Tibial nerve (tissue), 4 donors: ENCODE measurements around the gene TNIP2. TPM values are rescaled to one million over a fixed set of nuclear protein-coding genes. Genes with fewer than 3 reads are reported as not detected.

ENCODE experiments used
- DNase-seq, 2 donors: peaks; one replicate each; pipeline ENCODE4 v3.0.0-alpha.2; 2019; ENCODE audit warnings: low spot score in 2 of 2
- H3K27ac ChIP-seq, 4 donors: fragments of 200-600 bp; sonication (generic) in 3 of 4; one replicate each; pipeline ENCODE4 v1.5.1; 2017 to 2019; ENCODE audit warnings: mild to moderate bottlenecking in 1 of 4
- H3K27me3 ChIP-seq, 2 donors: fragments of 200-600 bp; sonication (generic) in 1 of 2; one replicate each; pipeline versions ENCODE4 v1.5.1 to v1.6.0; 2017 to 2019
- H3K36me3 ChIP-seq, 3 donors: fragments of 200-600 bp; sonication (generic); one replicate each; pipeline ENCODE4 v1.5.1; 2018 to 2019
- H3K4me1 ChIP-seq, 4 donors: fragments of 200-600 bp; sonication (generic) in 3 of 4; one replicate each; pipeline ENCODE4 v1.5.1; 2017 to 2019
- H3K4me3 ChIP-seq, 4 donors: fragments of 200-600 bp; sonication (generic) in 3 of 4; one replicate each; pipeline ENCODE4 v1.5.1; 2017 to 2019; ENCODE audit warnings: mild to moderate bottlenecking in 1 of 4, moderate library complexity in 1 of 4
- H3K9me3 ChIP-seq, 4 donors: fragments of 200-600 bp; sonication (generic) in 3 of 4; one replicate each; pipeline ENCODE4 v1.5.1; 2017 to 2019
- EP300 ChIP-seq, 2 donors: sonication (generic); formaldehyde crosslinking; IDR thresholded peaks; one replicate each; pipeline ENCODE4 v1.6.1; 2017; ENCODE audit warnings: antibody characterized with exemption in 2 of 2, mild to moderate bottlenecking in 1 of 2
- POLR2A ChIP-seq, 2 donors: fragments of 450-650 bp; IDR thresholded peaks; one replicate each; pipeline ENCODE4 v1.6.1; 2017; ENCODE audit warnings: antibody characterized with exemption in 2 of 2, mild to moderate bottlenecking in 2 of 2, moderate library complexity in 2 of 2
- WGBS, 2 donors: methylation state at CpG; one replicate each; pipeline ENCODE4 v1.1.5; 2018; 5-methylcytosine and 5-hydroxymethylcytosine counted together
- total RNA-seq, 4 donors: library from RNA; depleted of rRNA; stranded (reverse); fragments of >200 nt; gene quantifications; one replicate each; pipeline ENCODE4 v1.1.0, GENCODE V29; 2016
- TF ChIP-seq, protein P1 (sequence below), 5 experiments: fragments of 200-600 bp in 3 of 5; fragments of 450-650 bp in 2 of 5; sonication (generic) in 3 of 5; IDR thresholded peaks; one replicate each; pipeline ENCODE4 v1.5.1; 2016 to 2019; ENCODE audit warnings: antibody characterized with exemption in 5 of 5, mild to moderate bottlenecking in 3 of 5, moderate library complexity in 2 of 5

The TNIP2 gene
- total RNA-seq, 4 donors from 2014 or later, result 78.3 to 110 (median 89.3) TPM

DNA sequence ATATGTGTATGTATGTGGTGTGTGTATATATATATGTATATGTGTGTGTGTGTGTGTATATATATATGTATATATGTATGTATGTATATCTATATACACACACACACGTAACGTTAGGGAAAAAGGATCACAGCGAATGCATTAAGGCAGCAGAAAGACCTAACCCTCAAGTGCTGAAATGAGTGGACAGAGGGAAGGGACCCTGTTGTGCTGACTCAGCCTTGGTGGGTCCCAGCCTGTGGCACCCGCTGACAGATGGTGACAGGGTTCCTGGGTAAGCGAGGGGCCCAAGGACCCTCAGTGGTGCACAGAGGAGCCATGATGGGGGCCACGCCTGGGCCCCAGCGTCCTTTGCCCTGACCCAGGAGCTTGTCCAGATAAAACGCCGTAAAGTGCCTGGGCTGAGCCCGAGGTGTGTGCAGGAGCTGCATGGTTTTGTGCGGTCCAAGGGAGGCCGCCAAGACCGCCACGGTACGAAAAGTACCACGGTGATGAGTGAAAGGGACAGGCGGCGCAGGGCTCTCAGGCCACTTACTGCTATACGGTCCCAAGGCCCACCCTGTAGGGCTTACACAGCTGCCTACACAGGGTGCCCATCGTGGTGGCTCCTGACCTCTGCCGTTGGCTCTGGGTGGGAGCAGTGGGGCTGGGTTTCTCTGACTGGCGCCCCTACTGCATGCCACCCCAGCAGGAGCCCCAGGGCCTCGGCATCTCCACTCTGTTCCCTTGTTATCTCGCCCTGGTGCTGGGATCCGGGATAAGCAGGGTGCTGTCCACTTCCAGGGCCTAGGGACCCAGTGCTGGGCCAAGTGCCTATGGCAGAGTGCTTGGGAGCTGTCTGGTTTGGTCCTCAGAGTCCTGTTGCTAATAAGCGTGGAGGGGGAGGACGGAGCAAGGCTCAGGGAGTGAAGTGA, 46.7 kb upstream of the TNIP2 start:
- TF ChIP-seq EP300 (IDR thresholded peaks at IDR 0.05), result no peak
- TF ChIP-seq, protein P1, sequence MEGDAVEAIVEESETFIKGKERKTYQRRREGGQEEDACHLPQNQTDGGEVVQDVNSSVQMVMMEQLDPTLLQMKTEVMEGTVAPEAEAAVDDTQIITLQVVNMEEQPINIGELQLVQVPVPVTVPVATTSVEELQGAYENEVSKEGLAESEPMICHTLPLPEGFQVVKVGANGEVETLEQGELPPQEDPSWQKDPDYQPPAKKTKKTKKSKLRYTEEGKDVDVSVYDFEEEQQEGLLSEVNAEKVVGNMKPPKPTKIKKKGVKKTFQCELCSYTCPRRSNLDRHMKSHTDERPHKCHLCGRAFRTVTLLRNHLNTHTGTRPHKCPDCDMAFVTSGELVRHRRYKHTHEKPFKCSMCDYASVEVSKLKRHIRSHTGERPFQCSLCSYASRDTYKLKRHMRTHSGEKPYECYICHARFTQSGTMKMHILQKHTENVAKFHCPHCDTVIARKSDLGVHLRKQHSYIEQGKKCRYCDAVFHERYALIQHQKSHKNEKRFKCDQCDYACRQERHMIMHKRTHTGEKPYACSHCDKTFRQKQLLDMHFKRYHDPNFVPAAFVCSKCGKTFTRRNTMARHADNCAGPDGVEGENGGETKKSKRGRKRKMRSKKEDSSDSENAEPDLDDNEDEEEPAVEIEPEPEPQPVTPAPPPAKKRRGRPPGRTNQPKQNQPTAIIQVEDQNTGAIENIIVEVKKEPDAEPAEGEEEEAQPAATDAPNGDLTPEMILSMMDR (IDR thresholded peaks at IDR 0.05), result no peak
- no peak for TF ChIP-seq POLR2A (IDR thresholded peaks at IDR 0.05)
- WGBS, 2 donors, result 69 to 78% methylated on average over 26 of the region's 27 CpGs
- Histone ChIP-seq H3K36me3 (peaks cover 0 to 3% (median 0%) of the 10 kb centered on the region in 3 donors), H3K9me3 (no peaks in the 10 kb centered on the region), H3K4me3 (no peak overlapping the region), H3K4me1 (peaks cover 6 to 97% (median 96%) of the 10 kb centered on the region in 4 donors), H3K27ac (peak overlapping the region in 3 of 4 donors; percentile 63 to 77 (median 71)), H3K27me3 (no peaks in the 10 kb centered on the region)
- no peak for DNase-seq

DNA sequence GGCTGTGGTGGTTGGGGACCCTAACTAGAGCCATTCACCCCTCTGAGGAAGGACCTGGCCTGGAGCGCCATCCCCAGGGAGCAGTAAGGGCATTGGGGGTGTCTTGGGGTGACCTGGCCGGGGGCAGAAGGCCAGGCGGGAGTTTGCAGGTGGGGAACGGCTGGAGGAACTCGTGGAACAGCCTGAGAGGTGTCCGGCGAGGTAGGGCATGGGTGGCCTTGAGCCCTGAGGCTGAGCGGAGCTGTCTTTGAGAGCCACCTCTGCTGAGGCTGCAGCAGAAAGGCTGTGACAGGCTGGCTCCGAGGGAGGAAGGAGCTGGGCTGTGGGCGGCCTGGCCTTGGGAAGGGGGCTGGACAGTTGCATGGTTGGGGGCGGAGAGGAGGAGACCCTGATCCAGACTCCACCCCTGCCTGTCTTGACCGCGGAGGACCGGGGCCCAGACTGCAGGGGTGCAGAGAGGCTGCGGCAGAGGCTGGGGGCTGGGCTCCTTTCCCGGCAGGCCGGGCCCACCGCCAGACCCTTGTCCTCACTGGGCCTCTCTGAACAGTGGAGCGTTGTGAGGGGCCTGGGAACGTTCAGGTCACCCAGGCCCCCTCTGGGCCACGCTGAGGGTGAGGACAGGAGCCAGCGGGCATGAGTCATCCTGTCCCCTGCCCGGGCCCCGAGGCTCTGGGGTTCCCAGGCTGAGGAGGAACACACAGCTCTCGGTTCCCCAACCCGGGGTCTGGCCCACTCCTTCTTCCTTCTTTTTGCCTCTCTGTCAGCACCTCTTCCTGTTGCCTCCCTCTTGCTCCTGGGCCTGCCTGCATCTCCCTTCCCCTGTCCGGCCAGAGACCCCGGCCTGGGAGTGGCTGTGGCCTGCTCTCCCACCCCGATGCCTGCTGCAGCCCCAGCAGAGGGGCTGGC, 44.8 kb upstream of the TNIP2 start:
- TF ChIP-seq POLR2A (IDR thresholded peaks at IDR 0.05), result peak in 1 of 2 donors; percentile 18
- TF ChIP-seq, protein P1 (IDR thresholded peaks at IDR 0.05), result no peak
- peak; percentile 44 to 94 for TF ChIP-seq EP300 (IDR thresholded peaks at IDR 0.05)
- peaks cover 0 to 97% (median 96%) of the 10 kb centered on the region in 4 donors for H3K4me1 ChIP-seq
- H3K9me3 ChIP-seq, result no peaks in the 10 kb centered on the region
- peak overlapping the region; percentile 4 to 41 (median 15) for H3K4me3 ChIP-seq
- H3K27ac ChIP-seq, result peak overlapping the region; percentile 74 to 96 (median 90)
- peak; percentile 58 to 64 for DNase-seq
- 6% methylated on average over 11 to 29 of the region's 29 CpGs for WGBS, 2 donors
- peaks cover 0 to 3% (median 0%) of the 10 kb centered on the region in 3 donors for H3K36me3 ChIP-seq
- H3K27me3 ChIP-seq, result no peaks in the 10 kb centered on the region

DNA sequence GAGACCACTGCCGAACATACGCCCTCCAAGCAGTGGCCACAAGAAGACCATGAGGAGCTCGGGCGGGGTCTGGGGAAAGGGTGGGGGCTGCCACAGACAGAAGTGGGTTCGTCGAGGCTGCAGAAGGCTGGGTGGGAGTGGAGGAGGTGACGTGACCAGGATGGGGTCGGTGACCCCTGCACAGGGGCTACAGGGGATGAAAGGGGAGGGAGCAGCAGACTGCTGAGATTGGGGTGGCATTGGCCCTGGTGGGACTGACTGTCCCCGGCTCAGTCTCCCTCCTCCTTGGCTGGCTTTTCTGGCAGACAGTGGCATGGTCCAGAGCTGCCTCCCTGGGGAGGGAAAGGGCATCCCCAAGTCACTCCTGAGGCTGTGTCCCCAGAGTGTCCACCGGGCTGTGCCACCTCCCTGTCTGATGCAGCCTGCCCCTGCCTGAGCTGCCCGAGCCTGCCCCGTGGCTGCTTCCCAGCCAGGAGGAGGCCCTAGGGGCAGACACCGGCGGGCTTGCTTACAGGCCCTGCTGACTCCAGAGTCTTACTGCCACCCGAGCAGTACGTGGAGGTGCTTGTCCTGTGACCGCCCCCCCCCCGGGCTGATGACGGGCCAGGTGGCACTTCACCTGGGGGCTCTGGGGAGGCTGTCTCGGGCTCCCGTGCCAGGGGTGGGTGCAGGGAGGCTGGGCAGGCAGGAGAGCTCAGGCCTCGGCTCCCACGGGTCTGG, 44.0 kb upstream of the TNIP2 start:
- Histone ChIP-seq H3K4me3 (peak overlapping the region; percentile 4 to 41 (median 15)), H3K27me3 (no peaks in the 10 kb centered on the region), H3K27ac (peak overlapping the region; percentile 74 to 96 (median 90))

DNA sequence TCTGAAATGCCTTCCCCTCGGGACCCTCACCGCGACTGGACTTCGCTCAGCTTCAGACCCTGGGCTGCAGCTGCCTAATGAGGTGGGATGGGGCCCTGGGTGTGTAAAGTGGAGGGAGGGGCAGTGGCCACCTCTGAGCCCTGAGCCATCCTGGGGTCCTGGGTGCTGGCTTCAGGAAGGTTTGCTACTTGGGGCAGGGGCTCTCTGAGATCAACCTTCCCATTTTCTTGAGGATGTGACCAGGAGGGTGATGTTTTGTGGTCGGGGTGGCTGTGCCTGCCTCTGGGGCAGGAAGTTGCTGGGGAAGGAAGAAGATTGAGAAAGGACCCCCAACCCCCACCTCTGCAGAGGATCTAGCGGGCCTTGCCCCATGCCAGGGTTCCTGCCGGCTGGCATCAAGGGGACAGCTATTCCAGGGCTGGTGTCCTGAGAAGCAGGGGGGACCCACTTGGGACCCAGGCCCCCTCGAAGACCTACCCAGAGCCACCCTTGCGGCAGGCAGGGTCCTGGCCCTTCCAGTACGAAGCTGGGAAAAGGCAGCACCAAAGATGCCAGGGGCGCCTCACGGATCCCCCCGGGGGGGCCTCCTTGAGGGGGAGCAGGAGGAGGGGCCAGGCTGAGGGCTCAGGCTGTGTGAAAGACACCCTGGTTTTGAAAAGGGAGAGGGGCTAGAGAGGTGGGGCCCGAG, 43.2 kb upstream of the TNIP2 start:
- Histone ChIP-seq H3K27ac (peak overlapping the region; percentile 74 to 96 (median 90)), H3K4me1 (peaks cover 0 to 97% (median 96%) of the 10 kb centered on the region in 4 donors), H3K9me3 (no peaks in the 10 kb centered on the region), H3K36me3 (peaks cover 0 to 3% (median 0%) of the 10 kb centered on the region in 3 donors), H3K27me3 (no peaks in the 10 kb centered on the region), H3K4me3 (peak overlapping the region in 3 of 4 donors; percentile 6 to 41 (median 24))
- TF ChIP-seq, protein P1 (IDR thresholded peaks at IDR 0.05), result no peak
- TF ChIP-seq EP300 (IDR thresholded peaks at IDR 0.05) (no peak), POLR2A (IDR thresholded peaks at IDR 0.05) (no peak)
- DNase-seq, result peak in 1 of 2 donors; percentile 11
- WGBS, 2 donors, result 49 to 56% methylated on average over 9 to 12 of the region's 14 CpGs

More for the DNA sequence above, 44.0 kb upstream of the TNIP2 start:
- peaks cover 0 to 97% (median 96%) of the 10 kb centered on the region in 4 donors for H3K4me1 ChIP-seq
- H3K9me3 ChIP-seq, result no peaks in the 10 kb centered on the region
- peaks cover 0 to 3% (median 0%) of the 10 kb centered on the region in 3 donors for H3K36me3 ChIP-seq
- TF ChIP-seq POLR2A (IDR thresholded peaks at IDR 0.05) (no peak), EP300 (IDR thresholded peaks at IDR 0.05) (no peak)
- TF ChIP-seq, protein P1 (IDR thresholded peaks at IDR 0.05), result no peak
- DNase-seq, result no peak
- 32 to 37% methylated on average over 14 to 19 of the region's 23 CpGs for WGBS, 2 donors
